Measurements from ENCODE around the gene TEAD4. TPM values are rescaled to one million over a fixed set of nuclear protein-coding genes. Genes with fewer than 3 reads are reported as not detected.

The TEAD4 gene
- polyA plus RNA-seq, 1 experiment: 10.3 TPM

DNA sequence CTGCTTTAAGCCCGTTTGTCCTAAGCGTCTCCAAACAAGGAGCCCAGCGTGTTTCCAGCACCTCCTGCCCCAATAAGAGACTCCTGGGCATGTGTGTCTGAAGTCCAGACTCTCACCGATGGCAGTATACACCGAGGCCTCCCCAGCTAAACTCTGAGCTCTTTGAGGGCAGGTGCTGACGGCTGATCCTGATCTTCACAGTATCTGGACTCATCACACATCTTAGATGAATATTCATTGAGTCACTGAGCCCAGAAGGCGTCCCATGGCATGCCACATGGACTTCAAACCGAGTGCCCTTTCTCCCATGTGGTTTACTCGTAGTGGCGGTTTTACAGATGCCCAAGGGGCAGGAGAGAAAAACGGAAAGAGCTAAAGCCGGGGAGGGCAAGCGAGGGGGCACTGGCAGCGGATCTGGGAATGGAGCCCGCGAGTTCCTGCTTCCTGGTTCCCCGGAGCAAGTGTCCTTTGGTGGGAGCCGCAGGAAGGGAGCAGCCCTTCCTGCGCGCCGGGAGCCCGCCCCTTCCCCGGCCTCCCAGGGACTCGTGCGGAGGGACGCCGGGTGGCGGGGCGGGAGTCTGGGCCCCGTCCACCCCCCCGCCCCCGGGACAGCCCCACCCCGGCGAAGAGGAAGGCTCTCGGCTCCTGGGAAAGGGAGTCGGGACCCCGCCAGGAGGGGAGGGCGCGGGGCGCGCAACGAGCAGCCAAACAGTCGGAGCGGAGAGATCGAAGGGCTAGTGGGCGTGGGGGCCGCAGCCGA is 585 bp upstream of the TEAD4 start:
- ChIA-PET POLR2A (interaction anchor here (0.6 to 1.2 kb wide), 3 partner anchors 9 to 121 kb away, joined by 3 to 8 read pairs (median 3); no protein-coding TSS in a partner anchor), CTCF (interaction anchor here (1.3 kb wide), 1 partner anchor 76 kb away, joined by 3 read pairs; no protein-coding TSS in a partner anchor)
- TF ChIP-seq, protein P1, sequence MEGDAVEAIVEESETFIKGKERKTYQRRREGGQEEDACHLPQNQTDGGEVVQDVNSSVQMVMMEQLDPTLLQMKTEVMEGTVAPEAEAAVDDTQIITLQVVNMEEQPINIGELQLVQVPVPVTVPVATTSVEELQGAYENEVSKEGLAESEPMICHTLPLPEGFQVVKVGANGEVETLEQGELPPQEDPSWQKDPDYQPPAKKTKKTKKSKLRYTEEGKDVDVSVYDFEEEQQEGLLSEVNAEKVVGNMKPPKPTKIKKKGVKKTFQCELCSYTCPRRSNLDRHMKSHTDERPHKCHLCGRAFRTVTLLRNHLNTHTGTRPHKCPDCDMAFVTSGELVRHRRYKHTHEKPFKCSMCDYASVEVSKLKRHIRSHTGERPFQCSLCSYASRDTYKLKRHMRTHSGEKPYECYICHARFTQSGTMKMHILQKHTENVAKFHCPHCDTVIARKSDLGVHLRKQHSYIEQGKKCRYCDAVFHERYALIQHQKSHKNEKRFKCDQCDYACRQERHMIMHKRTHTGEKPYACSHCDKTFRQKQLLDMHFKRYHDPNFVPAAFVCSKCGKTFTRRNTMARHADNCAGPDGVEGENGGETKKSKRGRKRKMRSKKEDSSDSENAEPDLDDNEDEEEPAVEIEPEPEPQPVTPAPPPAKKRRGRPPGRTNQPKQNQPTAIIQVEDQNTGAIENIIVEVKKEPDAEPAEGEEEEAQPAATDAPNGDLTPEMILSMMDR (IDR thresholded peaks at IDR 0.05; ENCODE audit: low read depth, low read length): no peak
- Histone ChIP-seq H3K27me3 (ENCODE audit: control insufficient read depth, insufficient read depth, low read length) (no peaks in the 10 kb centered on the region), H3K4me3 (ENCODE audit: low read depth, low read length) (peak overlapping the region; percentile 79), H3K9me3 (ENCODE audit: control insufficient read depth, insufficient read depth, low read length) (no peaks in the 10 kb centered on the region), H3K27ac (ENCODE audit: low read depth, low read length) (peak overlapping the region; percentile 78)
- peak; percentile 36 for DNase-seq (ENCODE audit: low read depth, low spot score)

GRCh38 chr12:2959505-2960389 is 550 bp downstream of the TEAD4 start:
- H3K9me3 ChIP-seq (ENCODE audit: control insufficient read depth, insufficient read depth, low read length): no peaks in the 10 kb centered on the region
- no peak for DNase-seq (ENCODE audit: low read depth, low spot score)
- TF ChIP-seq, protein P1 (IDR thresholded peaks at IDR 0.05; ENCODE audit: low read depth, low read length): no peak
- H3K27ac ChIP-seq (ENCODE audit: low read depth, low read length): peak overlapping the region; percentile 82
- ChIA-PET POLR2A (no interaction called here), CTCF (no interaction called here)
- H3K4me3 ChIP-seq (ENCODE audit: low read depth, low read length): peak overlapping the region; percentile 79
- H3K27me3 ChIP-seq (ENCODE audit: control insufficient read depth, insufficient read depth, low read length): no peaks in the 10 kb centered on the region

DNA sequence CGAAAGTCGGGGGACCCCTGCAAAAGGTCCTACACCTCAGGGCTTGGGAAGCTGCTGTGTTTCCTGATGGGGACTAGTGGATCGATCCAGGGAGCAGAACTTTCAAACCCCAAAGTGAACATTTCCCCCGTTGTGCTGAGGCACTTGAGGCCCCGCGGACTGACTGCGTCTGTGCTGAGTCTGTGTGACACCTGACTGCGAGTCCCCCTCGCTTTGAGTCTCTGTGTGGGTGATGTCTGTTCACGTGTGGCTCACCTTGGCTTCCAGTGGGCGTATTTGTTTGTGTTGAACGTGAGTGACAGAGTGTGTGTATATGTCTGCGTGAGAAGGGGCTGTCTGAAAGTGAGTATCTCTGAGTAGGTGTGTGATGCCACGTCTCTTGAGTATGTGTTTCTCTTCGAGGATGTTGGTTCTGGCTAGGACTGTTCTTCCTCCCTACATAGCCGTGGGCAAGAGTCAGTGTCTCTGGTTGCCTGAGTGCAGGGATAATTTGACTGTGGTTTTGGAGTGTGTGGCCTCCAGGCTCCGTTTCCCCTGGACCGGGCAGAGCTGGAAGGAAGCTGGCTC is 1.3 kb downstream of the TEAD4 start:
- H3K27ac ChIP-seq (ENCODE audit: low read depth, low read length): peak overlapping the region; percentile 80
- POLR2A ChIA-PET: interaction anchor here (0.6 kb wide), 1 partner anchor 18 kb away, joined by 3 read pairs; no protein-coding TSS in a partner anchor
- DNase-seq (ENCODE audit: low read depth, low spot score): no peak
- CTCF ChIA-PET: no interaction called here
- peak overlapping the region; percentile 79 for H3K4me3 ChIP-seq (ENCODE audit: low read depth, low read length)
- no peaks in the 10 kb centered on the region for H3K9me3 ChIP-seq (ENCODE audit: control insufficient read depth, insufficient read depth, low read length)
- TF ChIP-seq, protein P1 (IDR thresholded peaks at IDR 0.05; ENCODE audit: low read depth, low read length): no peak
- H3K27me3 ChIP-seq (ENCODE audit: control insufficient read depth, insufficient read depth, low read length): no peaks in the 10 kb centered on the region

GRCh38 chr12:2960996-2961616 is 1.9 kb downstream of the TEAD4 start:
- Histone ChIP-seq H3K27me3 (ENCODE audit: control insufficient read depth, insufficient read depth, low read length) (no peaks in the 10 kb centered on the region), H3K4me3 (ENCODE audit: low read depth, low read length) (peak overlapping the region; percentile 79), H3K9me3 (ENCODE audit: control insufficient read depth, insufficient read depth, low read length) (no peaks in the 10 kb centered on the region), H3K27ac (ENCODE audit: low read depth, low read length) (peak overlapping the region; percentile 80)
- ChIA-PET CTCF (interaction anchor here (1.6 kb wide), 1 partner anchor 17 kb away, joined by 4 read pairs; no protein-coding TSS in a partner anchor), POLR2A (interaction anchor here (0.6 kb wide), 1 partner anchor 19 kb away, joined by 3 read pairs; no protein-coding TSS in a partner anchor)
- no peak for DNase-seq (ENCODE audit: low read depth, low spot score)
- TF ChIP-seq, protein P1 (IDR thresholded peaks at IDR 0.05; ENCODE audit: low read depth, low read length): no peak

All from AG04450 (cell line).